Kidney glomerular epithelial cell (primary cell): ENCODE results near the gene MMP13.
"Not testable (repeated sequence)": the region's sequence is repeated elsewhere in the genome, so short reads cannot be mapped to it uniquely, and the experiment has no call there.

ENCODE experiments used
- DNase-seq: peaks from one replicate; lab custom pipeline; 2025; lab: John Stamatoyannopoulos, UW

MMP13 gene

GRCh38 chr11:102955624-102956023 lies at the start of gene MMP13:
Gene MMP13 (minus strand): TSS chr11:102955732. CDS start chr11:102955705, 27 bp downstream.
- no peak for DNase-seq

- DNase-seq = not testable (repeated sequence)
Measured at GRCh38 chr11:103004234-103004633, 48.7 kb upstream of the MMP13 start.

DNA sequence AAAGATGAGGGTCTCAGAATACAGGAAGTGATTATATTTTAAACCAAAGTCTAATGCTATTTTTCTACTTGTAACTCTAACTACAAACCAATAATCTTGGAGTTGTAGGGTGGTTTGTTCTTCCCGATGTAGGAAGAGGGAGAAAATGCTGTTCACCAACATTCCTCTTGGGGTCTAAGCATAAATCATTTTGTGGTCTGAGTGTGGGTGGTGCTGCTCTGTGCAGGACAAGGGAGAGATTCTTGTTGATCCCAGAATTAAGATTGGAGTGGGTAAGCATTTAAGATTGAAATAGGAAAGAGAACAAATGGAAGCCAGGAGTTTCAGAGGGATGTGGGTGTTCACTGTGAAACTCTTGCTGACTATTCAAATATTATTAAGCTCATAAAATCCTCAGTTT lies 38.6 kb upstream of the MMP13 start:
- no peak for DNase-seq

DNA sequence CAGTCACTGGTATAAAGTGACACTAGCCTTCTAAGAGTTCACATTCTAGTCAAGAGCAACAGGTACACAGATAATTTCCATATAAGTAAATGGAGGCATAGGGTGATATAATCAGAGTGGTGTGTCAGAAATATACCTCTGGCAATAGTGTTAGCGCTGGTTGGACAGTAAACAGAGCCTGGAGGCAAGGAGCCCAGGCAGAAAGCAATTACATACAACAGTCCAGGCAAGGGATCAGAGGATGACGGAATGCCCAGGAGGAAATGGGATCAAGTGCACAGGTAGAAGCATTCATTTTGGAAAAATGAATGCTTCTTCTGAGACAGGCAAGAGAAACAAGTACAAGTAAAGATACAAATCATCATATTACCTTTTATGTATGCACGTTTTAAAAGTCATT lies 36.2 kb upstream of the MMP13 start:
- DNase-seq = no peak

- DNase-seq = no peak
Measured at GRCh38 chr11:102990145-102990544, 34.6 kb upstream of the MMP13 start.

GRCh38 chr11:102989379-102990047 lies 34.0 kb upstream of the MMP13 start:
- no peak for DNase-seq

GRCh38 chr11:102986815-102987214 lies 31.3 kb upstream of the MMP13 start:
- peak; percentile 69 for DNase-seq

DNA sequence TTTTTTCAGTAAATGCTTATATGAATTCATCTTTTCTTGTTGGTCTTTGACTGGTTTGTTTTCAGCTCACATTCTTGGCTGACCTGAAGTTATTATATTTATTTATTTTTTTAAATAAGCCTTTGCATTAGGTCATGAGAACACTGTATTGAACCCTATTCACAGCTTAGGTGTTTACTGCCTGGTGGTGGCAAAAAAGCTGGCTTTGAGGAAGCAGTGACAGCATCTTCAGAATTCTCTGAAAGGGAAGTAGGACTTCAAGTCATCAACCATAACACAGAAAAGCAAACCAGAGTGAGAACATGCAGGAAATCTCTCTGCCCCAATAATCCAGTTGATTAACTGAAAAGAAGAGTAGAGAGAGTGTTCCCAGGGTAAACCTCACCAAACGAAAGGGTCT lies 30.3 kb upstream of the MMP13 start:
- DNase-seq = no peak

- no peak for DNase-seq
Measured at GRCh38 chr11:102983486-102983885, 28.0 kb upstream of the MMP13 start.

GRCh38 chr11:102981324-102981910 lies 25.9 kb upstream of the MMP13 start:
- DNase-seq = no peak

DNA sequence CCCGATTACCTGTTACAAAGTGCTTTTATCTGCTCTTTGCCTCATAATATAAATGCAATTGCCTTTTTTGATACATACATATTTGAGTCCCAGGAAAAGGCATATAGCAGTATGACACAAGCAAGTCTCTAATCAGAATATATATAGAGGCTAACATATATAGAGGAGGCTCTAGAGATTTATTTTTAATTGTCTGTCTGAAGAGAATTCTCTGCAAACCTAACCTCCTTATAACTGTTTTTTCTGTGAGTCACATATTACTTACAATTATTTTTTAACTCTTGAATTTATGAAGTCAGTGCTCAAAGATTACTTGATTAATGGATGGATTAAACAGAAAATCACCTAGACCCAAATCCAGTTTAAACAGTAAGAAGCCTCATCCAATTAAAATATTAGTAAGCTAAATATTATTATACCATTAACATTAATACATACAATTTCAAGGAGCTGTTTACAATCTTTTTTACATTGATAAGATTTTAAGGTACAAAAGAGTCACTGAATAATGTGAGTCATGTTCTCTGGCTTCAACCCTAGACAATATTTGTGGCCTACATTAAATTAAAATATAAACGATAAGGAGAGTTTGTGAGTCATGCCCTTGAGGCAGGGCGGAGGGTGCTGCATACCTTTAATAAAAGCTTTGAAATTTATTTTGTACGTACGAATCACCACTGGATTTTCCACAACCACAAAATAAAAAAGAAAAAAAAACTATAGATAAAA lies 19.2 kb upstream of the MMP13 start:
- peak; percentile 53 for DNase-seq

- DNase-seq = not testable (repeated sequence)
Measured at GRCh38 chr11:102973698-102974097, 18.2 kb upstream of the MMP13 start.

GRCh38 chr11:102972853-102973252 lies 17.3 kb upstream of the MMP13 start:
- no peak for DNase-seq

GRCh38 chr11:102971766-102972165 lies 16.2 kb upstream of the MMP13 start:
- DNase-seq = no peak

- no peak for DNase-seq
Measured at GRCh38 chr11:102967497-102967896, 12.0 kb upstream of the MMP13 start.

- DNase-seq = no peak
Measured at GRCh38 chr11:102966011-102966410, 10.5 kb upstream of the MMP13 start.

GRCh38 chr11:102964867-102965266 lies 9.3 kb upstream of the MMP13 start:
- no peak for DNase-seq

- no peak for DNase-seq
Measured at GRCh38 chr11:102957953-102958352, 2.4 kb upstream of the MMP13 start.

- DNase-seq = no peak
Measured at GRCh38 chr11:102950622-102951081, 4.9 kb downstream of the MMP13 start.

DNA sequence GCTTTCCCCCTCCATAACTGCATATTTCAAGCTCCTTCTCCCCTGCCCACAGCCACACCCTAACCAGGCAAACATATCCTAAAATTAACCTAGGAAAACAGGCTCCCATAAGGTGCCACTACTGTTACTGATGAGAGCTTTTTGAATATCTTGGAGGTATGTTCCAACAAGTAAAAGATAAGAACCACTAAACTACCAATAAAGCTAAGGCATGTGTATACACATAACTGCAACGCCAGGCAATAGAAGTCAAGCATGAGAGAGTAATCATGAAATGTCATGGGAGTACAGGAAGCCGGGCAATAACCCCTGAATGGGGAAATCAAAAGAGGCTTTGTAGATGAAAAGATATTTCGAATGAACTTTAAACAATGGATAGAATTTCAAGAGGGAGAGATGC lies 9.3 kb downstream of the MMP13 start:
- no peak for DNase-seq

DNA sequence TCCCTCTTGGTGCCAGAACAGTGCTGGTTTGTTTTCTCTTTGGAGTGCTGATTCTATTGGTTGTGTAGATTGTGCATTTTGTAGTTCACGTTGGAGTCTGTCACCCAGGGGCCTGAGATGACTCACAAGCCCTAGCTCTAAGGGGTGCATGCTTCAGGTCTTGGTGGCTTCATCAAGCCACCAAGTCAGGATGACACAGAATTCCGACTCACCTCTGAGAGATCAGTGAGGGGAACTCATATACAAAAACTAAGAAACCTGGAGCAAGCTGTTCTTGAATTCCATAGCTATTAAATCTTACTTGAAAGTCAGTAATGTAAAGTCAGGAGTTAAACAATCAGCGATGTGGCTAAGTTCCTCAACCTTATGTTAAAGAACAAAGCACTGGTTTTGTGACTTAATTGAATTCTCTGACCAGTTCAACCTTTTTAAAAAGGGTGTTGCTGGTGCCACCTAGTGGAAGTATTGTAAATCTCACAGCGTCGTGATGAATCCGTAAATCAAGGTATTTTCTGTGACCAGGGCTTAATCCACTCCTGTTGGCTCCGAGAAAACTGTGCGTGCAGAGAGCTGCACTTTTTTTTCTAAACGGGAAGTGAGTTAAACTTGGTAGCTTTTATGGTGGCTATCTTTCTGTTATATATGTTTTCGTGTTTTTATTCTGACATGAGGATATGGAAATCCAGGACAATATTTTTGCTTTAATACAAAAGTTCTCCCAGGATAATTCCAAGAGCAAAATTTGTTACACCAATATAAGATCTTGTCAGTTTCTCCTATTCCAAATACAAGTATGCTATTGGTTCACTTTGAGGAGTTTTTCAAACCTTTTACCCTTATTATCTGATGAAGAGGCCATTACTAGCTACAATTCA lies 14.6 kb downstream of the MMP13 start:
- peak; percentile 62 for DNase-seq

DNA sequence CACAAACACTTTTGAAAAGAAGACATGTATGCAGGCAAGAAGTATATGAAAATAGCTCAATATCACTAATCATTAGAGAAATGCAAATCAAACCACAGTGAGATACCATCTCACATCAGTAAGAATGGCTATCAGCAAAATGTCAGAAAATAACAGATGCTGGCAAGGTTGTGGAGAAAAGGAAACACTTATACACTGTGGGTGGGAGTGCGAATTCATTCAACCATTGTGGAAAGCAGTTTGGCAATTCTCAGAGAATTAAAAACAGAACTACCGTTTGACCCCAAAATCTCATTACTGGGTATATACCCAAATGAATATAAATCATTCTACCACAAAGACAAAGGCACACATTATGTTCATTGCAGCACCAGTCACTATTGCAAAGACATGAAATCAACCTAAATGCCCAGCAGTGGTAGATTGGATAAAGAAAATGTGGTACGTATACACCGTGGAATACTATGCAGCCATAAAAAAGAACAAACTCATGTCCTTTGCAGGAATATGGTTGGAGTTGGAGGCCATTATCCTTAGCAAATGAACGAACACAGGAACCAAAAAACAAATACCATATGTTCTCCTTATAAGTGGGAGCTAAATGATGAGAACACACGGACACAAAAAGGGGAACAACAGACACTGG lies 18.5 kb downstream of the MMP13 start:
- DNase-seq = no peak
